ENCODE data around the gene CRY1.
A peak's percentile ranks its signal among the peaks of the same experiment; 100 is the strongest.

The CRY1 gene

GRCh38 chr12:106973545-106973944, 119.8 kb downstream of the CRY1 start:
- no peak for DNase-seq (ENCODE audit: low read depth in 4 of 4, low spot score in 1 of 4)

- no peak for DNase-seq (ENCODE audit: low read depth in 4 of 4, low spot score in 1 of 4)
Observed at GRCh38 chr12:106971065-106971464, 122.3 kb downstream of the CRY1 start.

GRCh38 chr12:106964526-106964925, 128.8 kb downstream of the CRY1 start:
- no peak for DNase-seq (ENCODE audit: low read depth in 4 of 4, low spot score in 1 of 4)

GRCh38 chr12:106962286-106962685, 131.1 kb downstream of the CRY1 start:
- DNase-seq (ENCODE audit: low read depth in 4 of 4, low spot score in 1 of 4), result no peak

DNA sequence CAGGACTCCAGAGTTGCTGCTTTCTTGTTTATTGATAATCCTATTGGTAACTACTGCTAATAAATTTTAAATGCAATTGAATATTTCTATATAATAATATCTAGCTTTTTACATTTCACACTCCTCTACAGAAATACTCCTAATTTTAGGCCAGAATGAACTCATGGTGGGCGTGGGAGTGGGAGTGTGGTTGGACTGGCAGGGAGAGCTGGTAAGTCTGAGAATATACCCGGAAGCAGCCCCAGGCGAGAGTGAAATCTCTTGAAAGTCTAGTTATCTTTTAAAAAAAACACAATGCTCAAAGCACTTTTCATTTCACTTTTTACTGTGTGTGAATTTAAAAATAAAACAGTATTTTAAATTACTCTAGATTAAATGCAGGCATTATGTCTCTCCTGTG, 132.9 kb downstream of the CRY1 start:
- DNase-seq (ENCODE audit: low read depth in 4 of 4, low spot score in 1 of 4), result no peak

GRCh38 chr12:106957583-106957982, 135.8 kb downstream of the CRY1 start:
- DNase-seq (ENCODE audit: low read depth in 4 of 4, low spot score in 1 of 4), result no peak

DNA sequence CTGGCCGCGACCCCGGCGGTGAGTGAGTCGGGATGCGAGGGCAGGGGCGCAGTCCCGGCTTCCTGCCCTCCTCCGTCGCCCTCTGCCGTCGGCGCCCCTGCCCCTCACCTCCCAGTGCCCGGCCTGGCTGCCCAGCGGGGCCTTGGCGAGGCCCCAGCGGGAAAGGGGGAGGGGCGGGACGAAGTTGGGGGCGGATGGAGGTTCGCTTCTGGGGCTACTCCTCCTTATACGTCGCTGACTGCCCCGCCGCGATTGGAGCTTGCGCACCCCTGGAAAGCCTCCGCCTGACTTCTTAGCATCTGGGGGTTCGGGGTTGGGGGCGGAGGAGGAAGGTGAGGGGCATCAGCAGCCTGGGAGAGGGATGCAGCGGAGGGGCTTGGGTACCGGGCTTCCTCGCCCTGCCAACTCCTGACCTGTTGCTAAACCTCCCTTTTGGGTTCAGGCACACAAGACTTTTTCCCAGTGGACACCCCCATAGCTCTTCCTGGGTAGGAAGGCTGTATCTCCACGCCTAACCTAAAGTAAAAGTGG, 137.2 kb downstream of the CRY1 start:
- DNase-seq (ENCODE audit: low read depth in 4 of 4, low spot score in 1 of 4), result peak; percentile 25 to 38 (median 32)

GRCh38 chr12:106955377-106956047, 137.8 kb downstream of the CRY1 start, which contains the start of gene TMEM263:
TSS of gene TMEM263 (plus strand) at chr12:106955907. CDS start at chr12:106967117, 11,210 bp downstream.
- peak; percentile 64 to 87 (median 78) for DNase-seq (ENCODE audit: low read depth in 4 of 4, low spot score in 1 of 4)

DNA sequence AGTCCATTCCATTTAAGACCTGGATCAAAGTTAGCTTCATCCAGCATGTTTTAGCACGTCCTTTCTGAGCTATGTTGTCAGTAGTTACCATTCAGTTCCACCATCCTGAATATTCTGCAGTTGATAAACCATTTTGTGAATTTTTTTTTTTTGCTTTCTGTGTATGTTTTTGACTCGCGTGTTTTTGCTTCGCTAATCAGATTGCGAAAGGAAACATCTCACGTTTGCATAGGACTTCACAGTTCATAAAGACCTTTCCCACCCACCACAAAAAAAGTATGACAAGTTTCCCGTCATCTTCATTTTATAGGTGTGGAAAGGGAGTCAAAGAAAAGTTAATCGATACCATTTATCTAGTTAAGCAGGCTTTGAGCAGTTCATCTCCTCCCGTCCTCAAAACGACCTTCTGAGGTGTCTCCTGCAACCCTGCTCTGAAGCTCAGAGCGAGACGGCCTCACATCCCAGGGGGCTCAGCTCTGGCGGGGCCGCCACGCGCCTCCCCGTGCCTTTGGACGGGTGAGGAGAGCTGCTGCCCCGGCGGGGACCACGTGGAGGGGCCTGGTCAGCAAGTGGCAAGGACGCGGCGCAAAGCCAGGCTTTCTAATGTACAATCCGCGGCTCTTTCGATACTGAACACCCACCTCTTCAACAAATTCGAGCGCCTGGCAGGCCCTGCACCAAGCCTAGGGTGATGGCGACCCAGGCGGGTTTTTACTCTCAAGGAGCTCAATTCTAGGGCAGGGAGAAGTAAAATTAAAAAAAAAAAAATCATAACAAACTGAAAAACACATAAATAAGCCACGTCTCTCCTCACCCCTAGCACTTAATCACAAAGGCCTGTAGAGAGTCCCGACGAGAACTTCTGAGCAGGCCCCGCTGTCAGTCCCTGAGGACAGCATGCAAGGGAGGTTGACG, 138.6 kb downstream of the CRY1 start:
- peak in 1 of 4 experiments; percentile 1 for DNase-seq (ENCODE audit: low read depth in 4 of 4, low spot score in 1 of 4)

DNA sequence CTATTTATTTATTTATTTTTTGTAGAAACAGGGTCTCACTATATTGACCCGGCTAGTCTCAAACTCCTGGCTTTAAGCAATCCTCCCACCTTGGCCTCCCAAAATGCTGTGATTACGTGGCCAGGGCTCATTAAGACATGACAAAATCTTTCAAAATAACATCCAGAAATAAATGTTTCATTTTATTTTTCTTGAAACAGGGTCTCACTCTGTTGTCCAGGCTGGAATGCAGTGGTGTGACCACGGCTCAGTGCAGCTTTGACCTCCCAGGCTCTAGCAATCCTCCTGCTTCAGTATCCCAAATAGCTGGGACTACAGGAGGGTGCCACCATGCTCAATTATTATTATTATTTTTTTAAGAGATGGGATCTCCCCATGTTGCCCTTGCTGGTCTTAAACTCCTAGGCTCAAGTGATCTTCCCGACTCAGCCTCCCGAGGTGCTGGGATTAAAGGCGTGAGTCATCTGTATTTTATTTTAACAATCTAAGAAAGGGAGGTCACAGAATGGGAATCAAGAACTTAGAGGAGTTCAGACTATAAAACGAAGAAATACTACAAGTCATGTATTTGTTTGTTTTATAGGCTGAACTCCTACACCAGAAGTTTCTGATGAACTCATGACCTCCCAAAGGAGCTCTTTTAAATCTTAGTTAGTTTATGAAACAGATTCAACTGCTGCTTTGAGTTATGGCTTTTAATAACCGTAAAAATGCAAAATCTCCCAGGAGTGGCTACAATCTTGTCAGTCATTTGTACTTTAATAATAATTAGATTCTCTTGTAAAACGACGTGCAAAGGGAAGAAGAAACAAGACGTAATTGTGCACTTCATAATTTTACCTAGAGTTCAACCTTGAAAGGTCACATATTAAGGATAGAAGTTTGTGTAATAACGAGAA, 139.7 kb downstream of the CRY1 start:
- no peak for DNase-seq (ENCODE audit: low read depth in 4 of 4, low spot score in 1 of 4)

DNA sequence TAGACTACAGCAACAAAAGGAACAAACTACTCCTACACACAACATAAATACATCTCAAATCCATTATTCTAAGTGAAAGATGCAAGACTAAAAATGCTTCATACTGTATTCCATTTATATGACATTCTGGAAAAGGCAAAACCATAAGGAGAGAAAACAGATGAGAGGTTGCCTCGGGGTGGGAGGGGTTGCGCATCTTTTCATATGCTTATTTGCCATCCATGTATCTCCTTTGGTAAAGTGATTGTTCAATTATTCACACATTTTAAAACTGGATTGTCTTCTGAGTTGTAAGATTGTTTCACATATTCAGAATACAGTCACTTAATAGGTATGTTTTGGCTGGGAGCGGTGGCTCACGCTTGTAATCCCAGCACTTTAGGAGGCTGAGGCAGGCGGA, 142.8 kb downstream of the CRY1 start:
- no peak for DNase-seq (ENCODE audit: low read depth in 4 of 4, low spot score in 1 of 4)

DNA sequence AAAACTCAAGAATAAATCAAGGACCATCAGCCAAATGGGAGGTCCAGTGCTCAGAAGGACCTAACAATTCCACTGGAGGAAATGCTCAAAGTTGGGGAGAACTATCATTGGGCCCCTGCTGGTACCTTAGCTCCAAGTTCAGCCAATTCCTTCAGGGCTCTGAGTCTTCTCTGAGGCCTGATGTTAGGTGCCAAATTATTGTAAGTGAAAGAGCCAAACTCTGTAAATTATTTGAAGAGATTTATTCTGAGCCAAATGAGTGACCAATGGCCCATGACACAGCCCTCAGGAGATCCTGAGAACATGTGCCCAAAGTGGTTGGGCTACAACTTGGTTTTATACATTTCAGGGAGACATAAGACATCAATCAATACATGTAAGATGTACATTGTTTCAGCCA, 145.9 kb downstream of the CRY1 start:
- DNase-seq (ENCODE audit: low read depth in 4 of 4, low spot score in 1 of 4), result no peak

GRCh38 chr12:106945261-106945851, 148.0 kb downstream of the CRY1 start:
- DNase-seq (ENCODE audit: low read depth in 4 of 4, low spot score in 1 of 4), result no peak

GRCh38 chr12:106942775-106943174, 150.6 kb downstream of the CRY1 start:
- DNase-seq (ENCODE audit: low read depth in 4 of 4, low spot score in 1 of 4), result no peak

GRCh38 chr12:106941481-106942156, 151.7 kb downstream of the CRY1 start:
- no peak for DNase-seq (ENCODE audit: low read depth in 4 of 4, low spot score in 1 of 4)

Measured in stimulated activated CD4-positive, alpha-beta T cell treated with anti-CD3 and anti-CD28 coated beads, Interleukin-1b, Interleukin-23, amount 100 ng/mL, for 24 hours (primary cell).